HG03139 (cell line): ENCODE measurements around the gene MTFMT.
"Not testable (repeated sequence)": the region's sequence is repeated elsewhere in the genome, so short reads cannot be mapped to it uniquely, and the experiment has no call there.

Experiments used
- ATAC-seq: cut with Tn5 transposase; IDR thresholded peaks from one replicate; pipeline ENCODE4 v1.9.1; 2021; ENCODE audit not compliant: unreplicated experiment

MTFMT gene

GRCh38 chr15:65060641-65061397 lies 31.4 kb upstream of the MTFMT start:
- no peak for ATAC-seq

GRCh38 chr15:65059931-65060596 lies 30.6 kb upstream of the MTFMT start:
- no peak for ATAC-seq

GRCh38 chr15:65059369-65059750 lies 29.9 kb upstream of the MTFMT start:
- ATAC-seq = no peak

GRCh38 chr15:65058394-65059368 lies 29.2 kb upstream of the MTFMT start:
- no peak for ATAC-seq

- no peak for ATAC-seq
Observed at GRCh38 chr15:65057549-65057940, 28.1 kb upstream of the MTFMT start.

GRCh38 chr15:65056868-65057548 lies 27.6 kb upstream of the MTFMT start:
- no peak for ATAC-seq

GRCh38 chr15:65056106-65056505 lies 26.7 kb upstream of the MTFMT start:
- ATAC-seq = no peak

GRCh38 chr15:65055201-65055870 lies 25.9 kb upstream of the MTFMT start:
- ATAC-seq = no peak

- ATAC-seq = no peak
Observed at GRCh38 chr15:65054333-65055200, 25.1 kb upstream of the MTFMT start.

GRCh38 chr15:65052956-65053355 lies 23.5 kb upstream of the MTFMT start:
- ATAC-seq = no peak

- no peak for ATAC-seq
Observed at GRCh38 chr15:65051266-65051665, 21.8 kb upstream of the MTFMT start.

GRCh38 chr15:65050270-65050669 lies 20.8 kb upstream of the MTFMT start:
- no peak for ATAC-seq

GRCh38 chr15:65049418-65049840 lies 20.0 kb upstream of the MTFMT start:
- peak; percentile 78 for ATAC-seq

- ATAC-seq = no peak
Observed at GRCh38 chr15:65048241-65048640, 18.8 kb upstream of the MTFMT start.

- no peak for ATAC-seq
Observed at GRCh38 chr15:65044724-65045481, 15.5 kb upstream of the MTFMT start, which contains the start of gene SLC51B. TSS of gene SLC51B (plus strand) at chr15:65045387. CDS start at chr15:65050005, 4,618 bp downstream.

GRCh38 chr15:65044218-65044617 lies 14.8 kb upstream of the MTFMT start:
- ATAC-seq = not testable (repeated sequence)

GRCh38 chr15:65042776-65043327 lies 13.4 kb upstream of the MTFMT start:
- ATAC-seq = no peak

GRCh38 chr15:65041787-65042186 lies 12.3 kb upstream of the MTFMT start:
- no peak for ATAC-seq
